GM04504 (cell line): Measurements from ENCODE around the gene PCBP3.
A peak's percentile ranks its signal among the peaks of the same experiment; 100 is the strongest.
"Not testable (repeated sequence)": the region's sequence is repeated elsewhere in the genome, so short reads cannot be mapped to it uniquely, and the experiment has no call there.

Experiments used
- DNase-seq: peaks from one replicate; pipeline ENCODE4 v3.0.0-alpha.2; 2012; ENCODE audit warnings: low read depth

PCBP3 gene

GRCh38 chr21:45809421-45809820, 165.9 kb downstream of the PCBP3 start:
- DNase-seq = no peak

DNA sequence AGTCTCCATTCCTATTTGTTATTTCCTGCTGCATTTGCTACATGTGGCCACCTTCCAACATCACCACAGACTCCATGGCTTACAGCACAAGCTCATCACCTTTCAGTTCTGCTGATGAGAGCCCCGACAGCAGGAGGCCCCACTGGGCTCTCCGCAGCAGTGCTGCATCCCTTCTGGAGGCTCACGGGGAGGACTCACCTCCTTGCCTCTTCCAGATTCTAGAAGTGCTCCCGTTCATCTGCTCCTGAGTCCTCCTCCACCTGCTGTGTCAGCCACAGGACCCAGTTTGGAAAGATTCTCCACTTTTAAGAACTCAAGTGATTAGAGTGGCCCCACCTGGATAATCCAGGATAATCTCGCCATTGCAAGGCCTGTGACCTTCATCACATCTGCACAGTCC, 167.6 kb downstream of the PCBP3 start:
- DNase-seq = no peak

- not testable (repeated sequence) for DNase-seq
These were observed 170.8 kb downstream of the PCBP3 start for GRCh38 chr21:45814210-45814940.

DNA sequence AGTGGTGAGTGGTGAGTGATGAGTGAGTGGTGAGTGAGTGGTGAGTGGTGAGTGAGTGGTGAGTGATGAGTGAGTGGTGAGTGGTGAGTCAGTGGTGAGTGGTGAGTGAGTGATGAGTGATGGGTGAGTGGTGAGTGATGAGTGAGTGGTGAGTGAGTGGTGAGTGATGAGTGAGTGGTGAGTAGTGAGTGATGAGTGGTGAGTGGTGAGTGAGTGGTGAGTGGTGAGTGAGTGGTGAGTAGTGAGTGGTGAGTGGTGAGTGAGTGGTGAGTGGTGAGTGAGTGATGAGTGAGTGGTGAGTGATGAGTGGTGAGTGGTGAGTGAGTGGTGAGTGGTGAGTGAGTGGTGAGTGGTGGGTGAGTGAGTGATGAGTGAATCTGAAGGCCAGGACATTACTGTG, 172.3 kb downstream of the PCBP3 start:
- DNase-seq = not testable (repeated sequence)

DNA sequence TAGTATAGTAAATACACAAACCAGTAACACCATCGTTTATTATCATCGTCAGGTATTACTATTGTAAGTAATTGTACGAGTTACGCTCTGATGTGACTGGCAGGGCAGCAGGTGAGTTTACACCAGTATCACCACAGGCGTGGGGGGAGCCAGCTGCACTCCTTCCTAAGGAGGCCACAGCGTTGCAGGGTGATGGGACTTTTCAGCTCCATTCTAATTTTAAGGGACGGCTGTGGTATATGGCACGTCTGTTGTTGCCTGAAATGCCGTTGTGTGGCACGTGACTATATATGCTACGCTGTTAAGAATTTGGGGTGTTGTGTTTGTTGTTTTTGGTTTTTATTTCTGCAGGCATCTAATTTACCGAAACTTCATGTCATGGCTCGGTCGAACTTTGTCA, 173.3 kb downstream of the PCBP3 start:
- DNase-seq = no peak

DNA sequence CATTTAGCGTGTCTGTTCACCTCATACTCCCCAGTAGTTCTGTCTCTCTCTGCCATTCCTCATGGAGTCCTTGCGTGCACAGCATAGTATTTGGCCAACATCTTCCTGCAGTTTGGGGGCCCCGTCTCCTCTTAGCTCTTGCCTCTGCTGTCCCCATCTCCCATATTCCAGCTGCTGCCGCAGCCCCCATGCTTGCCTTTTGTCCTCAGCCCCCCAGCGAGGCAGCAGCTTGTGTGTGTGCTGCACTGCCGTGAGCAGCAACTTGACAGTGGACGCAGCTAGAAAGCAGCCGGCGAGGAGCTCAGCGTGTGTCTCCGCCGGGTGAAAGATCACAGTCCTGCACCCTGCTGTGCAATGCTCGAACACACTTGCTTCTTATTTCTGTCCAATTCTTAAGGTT, 173.8 kb downstream of the PCBP3 start:
- DNase-seq = no peak

DNA sequence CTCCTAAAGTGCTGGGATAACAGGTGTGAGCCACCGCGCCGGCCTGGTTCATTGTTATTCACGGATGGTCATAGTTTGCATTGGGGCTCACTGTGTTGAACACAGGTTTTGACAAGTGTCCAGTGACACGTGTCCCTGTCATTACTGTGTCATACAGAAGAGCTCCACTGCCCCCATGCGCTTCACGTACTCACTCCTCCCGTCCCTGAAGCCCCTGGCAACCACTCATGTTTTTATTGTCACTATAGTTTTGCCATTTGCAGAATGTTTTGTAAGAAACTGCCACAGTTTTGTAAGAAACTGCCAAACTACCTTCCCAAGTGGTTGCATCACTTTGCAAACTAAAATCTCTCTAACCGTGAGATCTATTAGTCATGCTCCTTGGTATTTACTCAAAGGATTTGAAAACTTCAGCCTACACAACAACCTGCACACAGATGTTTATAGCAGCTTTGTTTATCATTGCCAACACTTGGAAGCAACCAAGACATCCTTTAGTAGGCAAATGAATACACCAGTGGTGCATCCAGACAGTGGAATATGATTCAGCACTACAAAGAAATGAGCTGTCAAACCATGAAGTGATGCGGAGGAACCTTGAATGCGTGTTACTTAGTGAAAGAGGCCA, 174.9 kb downstream of the PCBP3 start:
- DNase-seq = peak; percentile 70

- peak; percentile 65 for DNase-seq
These were observed 175.4 kb downstream of the PCBP3 start for GRCh38 chr21:45818904-45819285.

DNA sequence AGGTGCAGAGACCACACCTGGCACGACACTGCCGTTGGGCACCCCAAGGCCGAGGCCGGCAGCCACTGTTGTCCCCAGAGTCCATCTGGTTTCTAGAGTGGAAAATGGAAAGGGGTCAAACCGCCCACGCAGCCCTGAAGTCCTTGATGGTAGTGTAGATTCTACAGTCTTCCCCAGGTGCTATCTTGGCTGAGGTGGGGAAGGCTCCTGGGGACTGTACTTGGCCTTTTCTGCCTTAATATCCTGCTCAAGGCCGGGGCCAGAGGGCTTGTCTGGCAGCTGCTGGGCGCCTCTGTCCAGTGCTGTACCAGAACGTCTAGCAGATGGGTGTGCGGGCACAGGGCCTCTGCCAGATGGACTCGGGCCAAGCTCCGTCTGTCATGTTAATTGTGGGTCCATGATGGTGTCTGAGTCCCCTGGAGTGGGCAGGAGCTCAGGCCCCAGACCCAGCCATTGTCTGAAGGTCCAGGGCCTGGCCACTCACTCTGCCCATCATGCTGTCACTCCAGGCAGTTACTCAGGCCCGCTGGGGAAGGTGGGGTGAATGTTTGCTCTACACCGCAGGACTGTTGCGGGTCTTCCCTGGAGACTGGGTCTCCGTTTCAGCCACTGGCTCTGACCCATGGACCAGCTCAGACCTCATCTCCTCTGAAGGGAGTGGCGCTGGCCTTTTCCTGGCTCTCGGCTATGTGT, 176.1 kb downstream of the PCBP3 start:
- no peak for DNase-seq

GRCh38 chr21:45820171-45821091, 176.9 kb downstream of the PCBP3 start:
- peak; percentile 76 for DNase-seq

DNA sequence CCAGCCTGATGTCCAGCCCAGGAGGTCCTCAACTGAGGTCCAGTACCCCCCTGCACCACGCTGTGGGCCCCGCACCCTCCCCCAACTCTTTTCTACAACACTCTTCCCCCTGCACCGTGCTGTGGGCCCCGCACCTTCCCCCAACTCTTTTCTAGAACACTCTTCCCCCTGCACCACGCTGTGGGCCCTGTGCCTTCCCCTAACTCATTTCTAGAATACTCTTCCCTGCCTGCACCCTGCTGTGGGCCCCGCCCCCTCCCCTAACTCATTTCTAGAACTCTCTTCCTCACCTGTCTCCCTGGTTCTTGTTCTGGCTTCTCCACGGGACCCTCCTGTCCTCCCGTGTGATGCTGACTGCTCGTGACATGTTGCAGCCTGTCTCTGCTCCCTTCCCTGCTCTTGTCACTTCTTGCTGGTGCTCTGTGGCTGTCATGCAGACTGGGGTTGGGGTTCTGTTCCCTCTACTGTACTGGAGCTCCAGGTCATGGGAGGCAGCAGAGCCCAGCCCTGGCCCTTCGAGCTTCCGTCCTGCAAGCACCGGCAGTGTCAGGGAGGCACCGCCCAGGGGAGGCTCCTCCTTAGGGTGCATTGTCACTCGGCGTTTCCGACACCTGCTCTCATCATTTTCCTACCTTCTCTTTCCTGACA, 177.9 kb downstream of the PCBP3 start:
- DNase-seq = no peak

- no peak for DNase-seq
These were observed 178.5 kb downstream of the PCBP3 start for GRCh38 chr21:45821998-45822397.

DNA sequence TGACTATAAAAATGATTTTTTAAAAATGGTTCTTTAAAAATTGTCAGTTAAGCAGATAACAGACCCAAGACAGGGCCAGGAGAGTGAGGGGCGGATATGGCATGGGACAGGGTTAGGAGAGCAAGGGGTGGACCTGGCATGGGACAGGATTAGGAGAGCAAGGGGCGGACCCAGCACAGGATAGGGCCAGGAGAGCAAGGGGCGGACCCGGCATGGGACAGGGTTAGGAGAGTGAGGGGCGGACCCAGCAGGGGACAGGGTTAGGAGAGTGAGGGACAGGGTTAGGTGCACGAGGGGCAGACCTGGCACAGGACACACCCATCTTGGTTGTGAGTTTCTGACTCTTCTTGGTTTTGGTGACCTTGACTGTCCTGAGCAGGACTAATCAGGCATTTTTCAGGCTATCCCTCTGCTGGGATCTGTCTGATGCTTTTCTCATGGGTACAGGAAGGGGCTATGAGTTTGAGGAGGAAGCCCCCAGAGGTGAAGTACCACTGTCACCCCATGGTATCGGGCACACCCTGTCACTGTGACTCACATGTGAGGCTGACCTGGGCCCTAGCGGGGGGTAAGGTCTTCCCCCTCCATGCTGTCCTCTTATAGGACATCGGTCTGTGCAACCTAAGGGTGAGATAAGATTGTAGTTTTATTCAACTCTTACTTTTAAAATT, 179.0 kb downstream of the PCBP3 start:
- DNase-seq = no peak

GRCh38 chr21:45823100-45823681, 179.7 kb downstream of the PCBP3 start:
- DNase-seq = no peak

DNA sequence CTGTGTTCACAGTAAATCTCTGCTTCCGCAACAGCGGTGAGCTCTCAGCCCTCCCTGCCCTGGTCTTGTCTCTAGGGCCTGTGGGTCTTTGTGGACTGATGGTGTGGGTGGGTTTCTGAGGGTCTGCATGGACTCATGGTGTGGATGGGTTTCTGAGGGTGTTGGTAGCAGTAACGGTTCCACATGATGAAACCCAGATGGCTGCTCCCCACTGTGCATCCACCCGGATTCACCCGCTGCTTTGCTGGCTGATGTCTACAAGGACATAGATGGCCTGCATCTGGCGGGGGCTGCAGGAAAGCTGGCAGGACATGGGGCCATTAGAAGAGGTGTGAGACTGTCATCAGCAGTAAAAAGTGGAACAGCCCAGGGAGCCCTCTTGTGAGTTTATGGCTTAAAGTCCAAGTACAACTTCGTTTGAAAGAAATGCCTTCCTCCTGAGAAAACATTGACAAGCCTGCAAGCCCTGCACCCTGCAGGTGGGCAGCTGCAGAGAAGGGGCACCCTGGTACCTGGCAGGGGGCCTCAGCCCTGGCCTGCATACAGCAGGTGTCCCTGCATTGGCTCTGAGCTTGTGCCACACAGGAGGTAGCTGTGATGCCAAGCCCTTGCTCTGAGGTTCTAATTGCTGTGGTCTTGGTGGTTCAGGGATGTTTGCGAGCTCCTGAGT, 181.2 kb downstream of the PCBP3 start:
- no peak for DNase-seq

DNA sequence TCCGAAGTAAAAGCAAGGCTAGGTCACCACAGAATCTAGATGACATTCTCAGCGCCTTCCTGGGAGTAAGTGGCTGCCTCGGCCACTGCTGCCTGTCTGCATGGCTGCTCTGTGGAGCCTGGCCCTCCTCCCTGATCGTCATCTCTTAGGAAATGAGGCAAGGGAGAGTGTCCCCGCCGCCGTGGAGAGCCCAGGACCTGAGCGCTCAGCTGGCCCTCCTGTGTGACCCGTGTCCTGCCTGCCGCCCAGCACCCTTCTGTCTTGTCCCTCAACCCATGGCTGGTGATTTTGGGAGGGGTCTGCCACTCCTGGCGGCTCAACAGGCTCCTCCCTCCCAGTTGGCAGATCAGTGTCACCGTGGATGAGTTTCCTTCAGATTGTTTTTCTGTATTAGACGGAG, 181.7 kb downstream of the PCBP3 start:
- no peak for DNase-seq

DNA sequence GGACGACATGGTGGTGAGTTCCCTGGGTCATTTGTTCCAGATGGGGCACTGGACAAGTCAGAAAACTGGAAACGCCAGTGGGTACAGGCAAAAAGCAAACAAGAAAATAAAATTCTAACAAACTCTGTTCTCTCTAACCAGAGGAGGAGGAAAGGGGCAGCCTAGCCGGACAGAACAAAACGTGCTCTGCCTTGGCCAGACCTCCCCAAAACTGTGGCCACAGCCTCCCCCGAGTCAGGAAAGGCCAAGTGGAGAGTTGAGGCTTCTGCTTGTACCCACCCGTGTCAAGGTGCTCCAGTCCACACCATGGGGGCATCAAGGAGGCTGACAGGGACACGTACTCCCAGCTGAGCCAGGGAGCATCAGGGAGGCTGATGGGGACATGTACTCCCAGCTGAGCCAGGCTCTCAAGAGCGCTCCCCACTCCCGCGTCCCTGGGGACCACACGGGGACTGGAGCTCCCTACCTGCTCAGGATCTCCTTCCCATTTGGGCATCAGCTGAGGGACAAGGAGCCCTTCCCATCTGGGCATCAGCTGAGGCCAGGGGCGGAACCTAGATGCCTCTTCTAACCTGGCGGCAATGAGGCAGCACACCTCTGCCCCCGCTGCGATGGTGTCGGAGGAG, 183.3 kb downstream of the PCBP3 start:
- DNase-seq = no peak

GRCh38 chr21:45827302-45827692, 183.8 kb downstream of the PCBP3 start:
- DNase-seq = no peak

DNA sequence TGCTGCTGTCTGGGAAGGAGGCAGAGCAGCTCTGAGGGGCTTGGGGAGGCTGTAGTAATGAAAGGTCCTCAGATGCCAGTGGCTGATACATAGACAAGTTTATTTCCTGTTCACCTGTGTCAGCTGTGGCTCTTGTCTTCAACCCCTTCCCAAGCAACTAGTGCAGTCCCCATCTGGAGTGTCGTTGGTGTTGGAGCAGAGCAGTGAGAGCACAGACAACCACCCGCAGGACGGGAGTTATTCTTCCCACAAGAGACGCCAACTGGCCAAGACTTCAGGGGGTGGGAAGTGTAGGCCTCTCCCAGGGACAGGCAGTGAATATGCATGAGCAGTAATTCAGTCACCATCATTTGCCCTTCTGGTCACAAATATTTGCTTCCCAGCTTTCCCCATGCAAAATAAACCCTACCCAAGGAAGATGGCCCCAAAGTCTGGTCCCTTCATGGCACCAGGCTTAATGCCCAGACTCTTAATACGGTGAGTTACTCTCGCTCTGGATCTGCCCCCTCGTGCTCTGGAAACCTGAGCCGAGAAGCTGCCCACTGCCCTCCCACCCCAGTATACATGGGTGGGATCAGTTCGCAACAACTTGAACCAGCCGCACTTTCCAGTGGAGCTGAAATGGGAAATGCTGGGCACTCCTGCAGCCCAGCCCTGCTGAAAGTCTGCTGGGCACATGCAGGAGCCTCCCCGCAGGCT, 184.5 kb downstream of the PCBP3 start:
- no peak for DNase-seq
